Ovary (tissue), 3 donors: Measurements from ENCODE around the gene TP73.

Experiments
- EP300 ChIP-seq: sonication (generic); formaldehyde crosslinking; IDR thresholded peaks from one replicate; pipeline ENCODE4 v1.6.1; 2017; ENCODE audit warnings: antibody characterized with exemption
- TF ChIP-seq, protein P1 (sequence below), 3 donors: fragments of 450-650 bp in 2 of 3; fragments of 200-600 bp in 1 of 3; IDR thresholded peaks; one replicate each; pipeline versions ENCODE4 v1.5.1 to v1.8.0; 2016 to 2022; ENCODE audit warnings: antibody characterized with exemption in 3 of 3, mild to moderate bottlenecking in 1 of 3
- donor health status: DM: no; HTN: no; CAD: no.

DNA sequence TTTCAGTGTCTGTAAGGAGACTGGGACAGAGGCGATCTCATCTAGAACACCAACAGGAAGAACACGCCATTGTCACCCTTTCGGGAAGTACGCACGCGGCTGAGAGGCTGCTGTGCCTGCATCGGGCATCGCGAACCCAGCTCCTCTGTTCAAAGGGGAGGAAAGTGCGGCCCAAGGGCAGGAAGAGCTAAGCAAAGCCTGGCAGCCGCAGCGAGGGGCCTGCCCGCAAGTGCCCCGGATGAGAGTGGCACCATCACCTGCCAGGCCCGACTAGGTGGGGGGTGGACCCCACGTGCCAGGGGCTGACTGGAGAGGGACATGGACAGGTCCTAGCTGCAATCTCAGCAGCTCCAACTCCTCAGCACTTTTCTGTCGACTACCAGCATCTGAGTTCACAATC is 20.0 kb upstream of the TP73 start:
- TF ChIP-seq EP300, result no peak
- TF ChIP-seq, protein P1, sequence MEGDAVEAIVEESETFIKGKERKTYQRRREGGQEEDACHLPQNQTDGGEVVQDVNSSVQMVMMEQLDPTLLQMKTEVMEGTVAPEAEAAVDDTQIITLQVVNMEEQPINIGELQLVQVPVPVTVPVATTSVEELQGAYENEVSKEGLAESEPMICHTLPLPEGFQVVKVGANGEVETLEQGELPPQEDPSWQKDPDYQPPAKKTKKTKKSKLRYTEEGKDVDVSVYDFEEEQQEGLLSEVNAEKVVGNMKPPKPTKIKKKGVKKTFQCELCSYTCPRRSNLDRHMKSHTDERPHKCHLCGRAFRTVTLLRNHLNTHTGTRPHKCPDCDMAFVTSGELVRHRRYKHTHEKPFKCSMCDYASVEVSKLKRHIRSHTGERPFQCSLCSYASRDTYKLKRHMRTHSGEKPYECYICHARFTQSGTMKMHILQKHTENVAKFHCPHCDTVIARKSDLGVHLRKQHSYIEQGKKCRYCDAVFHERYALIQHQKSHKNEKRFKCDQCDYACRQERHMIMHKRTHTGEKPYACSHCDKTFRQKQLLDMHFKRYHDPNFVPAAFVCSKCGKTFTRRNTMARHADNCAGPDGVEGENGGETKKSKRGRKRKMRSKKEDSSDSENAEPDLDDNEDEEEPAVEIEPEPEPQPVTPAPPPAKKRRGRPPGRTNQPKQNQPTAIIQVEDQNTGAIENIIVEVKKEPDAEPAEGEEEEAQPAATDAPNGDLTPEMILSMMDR (IDR thresholded peaks at IDR 0.05), result no peak
